ENCODE results near the gene ERGIC1. TPM values are rescaled to one million over a fixed set of nuclear protein-coding genes. Genes with fewer than 3 reads are reported as not detected.
A peak's percentile ranks its signal among the peaks of the same experiment; 100 is the strongest.

Gene ERGIC1
- total RNA-seq, 4 donors from 2014 or later = 116 to 172 (median 144) TPM

DNA sequence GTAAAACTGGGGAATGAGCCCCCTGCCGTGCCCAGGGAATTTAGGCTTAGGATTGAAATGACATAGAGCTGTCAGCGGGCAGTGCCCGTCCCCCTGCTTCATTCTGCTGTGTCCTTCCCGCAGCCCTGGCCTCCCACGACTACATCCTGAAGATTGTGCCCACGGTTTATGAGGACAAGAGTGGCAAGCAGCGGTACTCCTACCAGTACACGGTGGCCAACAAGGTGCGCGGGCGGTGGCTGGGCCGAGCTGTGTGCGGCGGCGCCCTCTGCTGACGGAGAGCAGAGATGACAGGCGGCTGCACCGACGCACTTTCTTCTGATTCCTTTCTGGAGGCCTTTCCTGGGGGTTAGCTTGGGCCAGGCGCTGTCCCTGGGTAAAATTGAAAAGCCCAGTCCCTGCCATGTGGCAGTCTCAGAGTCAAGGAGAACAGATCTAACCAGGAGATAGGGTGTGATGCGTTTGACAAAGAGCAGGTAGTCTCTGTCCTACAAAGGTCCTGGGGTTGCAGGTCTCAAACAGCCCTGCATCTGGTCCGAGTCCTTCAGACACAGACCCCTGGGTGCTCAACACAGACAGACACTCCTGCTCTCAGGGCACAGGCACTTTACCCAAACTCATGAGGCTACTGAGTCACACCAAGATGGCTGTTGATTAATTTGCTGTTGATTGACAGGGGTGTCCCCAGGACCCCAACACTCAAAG is 98.4 kb downstream of the ERGIC1 start:
- peaks cover 0 to 23% (median 15%) of the 10 kb centered on the region in 3 donors for H3K4me1 ChIP-seq
- H3K36me3 ChIP-seq = peaks cover 0 to 49% of the 10 kb centered on the region in 2 donors
- peak; percentile 70 for ATAC-seq
- no peak for TF ChIP-seq EP300 (IDR thresholded peaks at IDR 0.05)
- TF ChIP-seq, protein P1, sequence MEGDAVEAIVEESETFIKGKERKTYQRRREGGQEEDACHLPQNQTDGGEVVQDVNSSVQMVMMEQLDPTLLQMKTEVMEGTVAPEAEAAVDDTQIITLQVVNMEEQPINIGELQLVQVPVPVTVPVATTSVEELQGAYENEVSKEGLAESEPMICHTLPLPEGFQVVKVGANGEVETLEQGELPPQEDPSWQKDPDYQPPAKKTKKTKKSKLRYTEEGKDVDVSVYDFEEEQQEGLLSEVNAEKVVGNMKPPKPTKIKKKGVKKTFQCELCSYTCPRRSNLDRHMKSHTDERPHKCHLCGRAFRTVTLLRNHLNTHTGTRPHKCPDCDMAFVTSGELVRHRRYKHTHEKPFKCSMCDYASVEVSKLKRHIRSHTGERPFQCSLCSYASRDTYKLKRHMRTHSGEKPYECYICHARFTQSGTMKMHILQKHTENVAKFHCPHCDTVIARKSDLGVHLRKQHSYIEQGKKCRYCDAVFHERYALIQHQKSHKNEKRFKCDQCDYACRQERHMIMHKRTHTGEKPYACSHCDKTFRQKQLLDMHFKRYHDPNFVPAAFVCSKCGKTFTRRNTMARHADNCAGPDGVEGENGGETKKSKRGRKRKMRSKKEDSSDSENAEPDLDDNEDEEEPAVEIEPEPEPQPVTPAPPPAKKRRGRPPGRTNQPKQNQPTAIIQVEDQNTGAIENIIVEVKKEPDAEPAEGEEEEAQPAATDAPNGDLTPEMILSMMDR (IDR thresholded peaks at IDR 0.05) = peak; percentile 95 to 99 (median 98)
- TF ChIP-seq POLR2A (IDR thresholded peaks at IDR 0.05) = no peak
- TF ChIP-seq POLR2AphosphoS5 (IDR thresholded peaks at IDR 0.05) = peak; percentile 45
- no peak overlapping the region for H3K4me3 ChIP-seq
- no peaks in the 10 kb centered on the region for H3K9me3 ChIP-seq
- H3K27me3 ChIP-seq = no peaks in the 10 kb centered on the region
- WGBS, 2 donors (ENCODE audit: low coverage in 1 of 2) = 43 to 50% methylated on average over 3 to 5 of the region's 22 CpGs
- H3K27ac ChIP-seq = peak overlapping the region in 3 of 4 donors; percentile 55 to 80 (median 73)

DNA sequence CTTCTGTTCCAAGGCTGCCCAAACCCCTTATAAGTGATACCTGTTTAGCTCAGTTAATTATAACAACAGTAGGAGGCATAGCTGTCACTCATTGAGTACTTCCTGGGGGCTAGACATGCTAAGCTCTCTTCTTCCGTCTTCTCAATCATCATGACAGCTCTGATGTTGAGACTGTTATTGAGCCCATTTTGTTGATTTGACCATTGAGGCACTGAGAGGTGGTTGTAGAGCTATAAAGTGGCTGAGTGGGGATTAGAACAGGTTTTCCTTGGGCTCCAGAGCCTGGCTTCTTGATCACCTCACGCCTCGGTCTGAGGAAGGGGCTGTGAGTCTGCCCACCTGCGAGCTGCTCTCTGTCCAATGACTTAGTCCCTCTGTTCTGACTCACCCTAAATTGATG is 99.2 kb downstream of the ERGIC1 start:
- H3K4me3 ChIP-seq = no peak overlapping the region
- TF ChIP-seq POLR2A (IDR thresholded peaks at IDR 0.05) = no peak
- TF ChIP-seq, protein P1 (IDR thresholded peaks at IDR 0.05) = no peak
- no peak for TF ChIP-seq POLR2AphosphoS5 (IDR thresholded peaks at IDR 0.05)
- no peak for TF ChIP-seq EP300 (IDR thresholded peaks at IDR 0.05)
- peaks cover 0 to 23% (median 15%) of the 10 kb centered on the region in 3 donors for H3K4me1 ChIP-seq
- H3K9me3 ChIP-seq = no peaks in the 10 kb centered on the region
- H3K27ac ChIP-seq = peak overlapping the region in 1 of 4 donors; percentile 80
- 76 to 86% methylated on average over 4 of the region's 4 CpGs for WGBS, 2 donors (ENCODE audit: low coverage in 1 of 2)
- ATAC-seq = no peak
- H3K27me3 ChIP-seq = no peaks in the 10 kb centered on the region
- peaks cover 0 to 49% of the 10 kb centered on the region in 2 donors for H3K36me3 ChIP-seq

DNA sequence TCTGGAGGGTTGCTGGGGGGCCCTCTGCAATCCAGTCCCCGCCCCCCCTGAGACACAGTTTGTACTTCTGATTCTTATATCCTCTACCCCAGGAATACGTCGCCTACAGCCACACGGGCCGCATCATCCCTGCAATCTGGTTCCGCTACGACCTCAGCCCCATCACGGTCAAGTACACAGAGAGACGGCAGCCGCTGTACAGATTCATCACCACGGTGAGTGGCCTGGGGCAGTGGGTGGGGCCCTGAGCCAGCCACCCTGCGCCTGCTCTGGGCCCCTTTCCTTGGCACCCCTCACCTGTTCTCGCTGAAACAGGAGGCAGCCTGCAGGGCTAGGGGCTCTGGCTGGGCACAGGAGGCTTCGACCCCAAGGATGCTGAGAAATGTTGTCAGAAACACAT is 101.0 kb downstream of the ERGIC1 start:
- H3K36me3 ChIP-seq = peaks cover 0 to 64% of the 10 kb centered on the region in 2 donors
- H3K9me3 ChIP-seq = no peaks in the 10 kb centered on the region
- no peak overlapping the region for H3K27ac ChIP-seq
- TF ChIP-seq POLR2A (IDR thresholded peaks at IDR 0.05) = no peak
- TF ChIP-seq, protein P1 (IDR thresholded peaks at IDR 0.05) = no peak
- TF ChIP-seq POLR2AphosphoS5 (IDR thresholded peaks at IDR 0.05) = no peak
- no peak for TF ChIP-seq EP300 (IDR thresholded peaks at IDR 0.05)
- 81 to 82% methylated on average over 4 to 10 of the region's 14 CpGs for WGBS, 2 donors (ENCODE audit: low coverage in 1 of 2)
- H3K4me3 ChIP-seq = no peak overlapping the region
- no peak for ATAC-seq
- H3K4me1 ChIP-seq = peaks cover 0 to 31% (median 15%) of the 10 kb centered on the region in 3 donors
- no peaks in the 10 kb centered on the region for H3K27me3 ChIP-seq

DNA sequence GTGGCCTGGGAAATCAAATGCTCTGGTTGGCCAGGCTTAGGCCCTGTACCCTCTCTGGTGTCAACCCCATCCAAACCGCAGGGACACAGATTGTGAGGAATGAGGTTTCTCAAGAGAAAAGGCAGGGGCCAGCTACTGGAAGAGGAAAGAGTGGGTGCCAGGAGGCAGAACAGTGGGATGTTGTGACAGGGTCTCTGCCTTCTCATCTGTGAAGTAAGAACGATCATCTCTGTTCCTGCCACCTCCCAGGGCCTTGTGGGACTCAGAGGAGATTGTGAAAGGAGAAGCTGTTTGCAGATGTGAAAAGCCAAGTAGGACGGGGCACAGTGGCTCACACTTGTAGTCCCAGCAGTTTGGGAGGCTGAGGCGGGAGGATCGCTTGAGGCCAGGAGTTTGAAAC is 102.3 kb downstream of the ERGIC1 start:
- Histone ChIP-seq H3K9me3 (no peaks in the 10 kb centered on the region), H3K27me3 (no peaks in the 10 kb centered on the region), H3K4me3 (no peak overlapping the region), H3K4me1 (peaks cover 0 to 28% (median 9%) of the 10 kb centered on the region in 3 donors), H3K27ac (no peak overlapping the region), H3K36me3 (peaks cover 0 to 75% of the 10 kb centered on the region in 2 donors)
- ATAC-seq = no peak
- no peak for TF ChIP-seq POLR2AphosphoS5 (IDR thresholded peaks at IDR 0.05)
- TF ChIP-seq, protein P1 (IDR thresholded peaks at IDR 0.05) = no peak
- no peak for TF ChIP-seq POLR2A (IDR thresholded peaks at IDR 0.05)
- TF ChIP-seq EP300 (IDR thresholded peaks at IDR 0.05) = no peak
- 88 to 100% methylated on average over 1 to 5 of the region's 5 CpGs for WGBS, 2 donors (ENCODE audit: low coverage in 1 of 2)

DNA sequence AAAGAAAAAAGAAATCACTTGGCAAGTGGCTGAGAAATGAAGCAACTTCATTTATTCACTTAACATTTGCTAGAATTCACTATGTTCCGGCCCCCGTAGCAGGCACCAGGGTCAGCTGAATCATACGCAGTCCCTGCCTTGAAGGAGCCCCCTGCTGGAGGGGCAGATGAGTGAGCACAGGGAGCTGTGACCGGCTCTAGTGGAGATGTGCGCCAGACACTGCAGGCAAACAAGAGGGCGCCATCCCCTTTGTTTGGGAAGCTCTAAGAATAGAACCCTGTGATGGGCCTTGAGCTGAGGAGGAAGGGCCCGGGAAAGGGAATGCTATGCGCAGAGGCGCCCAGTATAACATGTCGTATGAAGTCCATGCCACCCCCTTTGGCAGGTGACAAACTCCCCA is 105.0 kb downstream of the ERGIC1 start:
- Histone ChIP-seq H3K27me3 (no peaks in the 10 kb centered on the region), H3K27ac (peak overlapping the region in 1 of 4 donors; percentile 47), H3K4me1 (peaks cover 0 to 30% (median 0%) of the 10 kb centered on the region in 3 donors), H3K9me3 (no peaks in the 10 kb centered on the region), H3K36me3 (peaks cover 0 to 96% of the 10 kb centered on the region in 2 donors), H3K4me3 (no peak overlapping the region)
- ATAC-seq = no peak
- TF ChIP-seq, protein P1 (IDR thresholded peaks at IDR 0.05) = peak in 3 of 4 experiments; percentile 30 to 39 (median 37)
- TF ChIP-seq EP300 (IDR thresholded peaks at IDR 0.05) = no peak
- TF ChIP-seq POLR2A (IDR thresholded peaks at IDR 0.05) = no peak
- 86 to 100% methylated on average over 1 to 7 of the region's 10 CpGs for WGBS, 2 donors (ENCODE audit: low coverage in 1 of 2)

Measured in gastroesophageal sphincter (tissue), 4 donors.